Hematopoietic multipotent progenitor cell treated with erythropoietin and hydrocortisone succinate and interleukin-3 and kit ligand, for 4 days (in vitro differentiated cells): ENCODE results near the gene ZNF79.
"Not testable (repeated sequence)": the region's sequence is repeated elsewhere in the genome, so short reads cannot be mapped to it uniquely, and the experiment has no call there.

Experiments used
- DNase-seq: peaks from one replicate; pipeline ENCODE4 v3.0.0-alpha.2; 2015

ZNF79 gene

GRCh38 chr9:127458921-127459320, 34.7 kb downstream of the ZNF79 start:
- DNase-seq = no peak

DNA sequence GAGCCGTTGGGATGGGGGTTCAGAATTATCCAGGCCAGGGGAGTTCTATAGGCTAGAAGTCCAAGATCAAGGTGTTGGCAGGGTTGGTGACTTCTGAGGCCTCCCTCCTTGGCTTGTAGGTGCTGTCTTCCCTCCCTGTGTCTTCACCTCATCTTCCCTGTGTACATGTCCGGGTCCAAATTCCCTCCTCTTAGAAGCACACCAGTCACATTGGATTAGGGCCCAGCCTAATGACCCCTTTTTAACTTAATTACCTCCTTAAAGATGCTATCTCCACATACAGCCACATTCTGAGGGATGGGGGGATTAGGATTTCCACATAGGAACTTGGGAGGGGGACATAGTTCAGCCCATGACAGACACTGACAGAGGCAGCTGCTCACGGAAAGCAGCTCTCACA, 39.2 kb downstream of the ZNF79 start:
- DNase-seq = no peak

DNA sequence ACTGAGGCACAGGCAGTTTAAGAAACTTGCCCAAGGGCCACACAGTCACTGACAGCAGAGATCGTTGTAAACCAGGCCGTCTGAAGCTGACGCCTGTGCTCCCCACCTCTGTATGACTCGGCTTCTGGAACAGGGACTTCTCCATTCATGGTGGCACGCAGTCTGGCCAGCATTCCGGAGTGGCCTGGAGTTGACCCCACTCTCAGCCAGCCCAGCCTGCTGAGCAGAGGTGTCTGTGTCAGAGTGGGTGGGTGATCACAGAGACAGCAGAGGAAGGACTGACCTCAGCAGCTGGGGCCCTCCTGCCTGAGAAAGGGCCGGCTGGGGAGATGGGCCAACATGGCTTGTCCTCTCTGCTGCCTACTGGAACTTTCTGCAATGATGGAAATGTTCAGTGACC, 39.7 kb downstream of the ZNF79 start:
- no peak for DNase-seq

DNA sequence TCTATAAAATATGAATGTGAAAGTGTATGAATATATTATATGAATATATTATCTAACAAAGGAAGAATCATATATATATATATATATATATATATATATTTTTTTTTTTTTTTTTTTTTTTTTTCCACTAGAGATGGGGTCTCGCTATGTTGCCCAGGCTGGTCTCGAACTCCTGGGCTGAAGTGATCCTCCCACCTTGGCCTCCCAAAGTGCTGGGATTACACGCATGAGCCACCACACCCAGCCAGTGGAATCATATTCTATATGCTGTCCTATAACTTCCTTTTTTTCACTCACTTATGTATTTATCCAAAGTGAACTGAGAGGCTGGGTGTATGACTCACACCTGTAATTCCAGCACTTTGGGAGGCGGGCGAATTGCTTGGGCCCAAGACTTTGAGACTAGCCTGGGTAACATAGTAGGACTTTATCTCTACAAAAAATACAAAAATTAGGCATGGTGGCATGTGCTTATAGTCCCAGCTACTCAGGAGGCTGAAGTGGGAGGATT, 42.3 kb downstream of the ZNF79 start:
- not testable (repeated sequence) for DNase-seq

GRCh38 chr9:127467621-127468020, 43.4 kb downstream of the ZNF79 start:
- DNase-seq = no peak

DNA sequence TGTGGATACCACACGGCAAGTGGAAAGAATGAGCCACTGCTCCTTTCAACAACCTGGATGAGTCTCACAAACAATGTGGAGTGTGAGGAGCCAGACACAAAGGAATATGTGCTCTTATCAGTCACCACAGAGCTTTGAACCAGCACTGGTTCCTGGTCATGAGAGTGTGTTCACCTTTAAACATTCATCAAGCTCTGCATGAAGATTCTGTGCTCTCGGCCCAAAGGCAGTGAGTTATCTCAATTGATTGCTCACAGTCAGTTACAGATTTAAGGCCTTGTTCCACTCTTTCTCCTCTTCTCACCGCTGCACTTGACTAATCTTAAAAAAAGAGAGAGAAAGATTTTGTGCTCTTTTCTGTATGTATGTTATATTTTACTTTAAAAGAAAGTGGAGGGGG, 46.5 kb downstream of the ZNF79 start:
- DNase-seq = no peak

- no peak for DNase-seq
Observed at GRCh38 chr9:127473501-127473900, 49.3 kb downstream of the ZNF79 start.

GRCh38 chr9:127473932-127474331, 49.8 kb downstream of the ZNF79 start:
- DNase-seq = no peak

DNA sequence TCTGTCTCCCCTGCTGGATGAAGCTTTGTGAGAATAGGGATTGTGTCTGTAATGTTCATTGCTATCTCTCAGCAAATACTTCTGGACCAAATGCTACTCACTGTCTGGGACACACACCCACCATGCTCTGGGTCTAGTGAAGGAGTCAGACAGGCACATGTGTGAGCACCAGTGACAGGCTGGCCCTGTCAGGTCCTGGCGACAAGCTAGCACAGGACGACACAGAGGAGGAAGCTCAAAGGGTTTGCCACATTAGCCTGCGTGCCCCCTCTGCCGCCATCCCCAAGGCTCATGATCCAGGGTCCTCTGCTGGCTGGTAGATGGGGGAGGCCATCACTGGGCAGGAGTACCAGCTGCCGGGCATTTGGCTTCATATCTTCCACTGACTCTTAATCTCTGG, 50.4 kb downstream of the ZNF79 start:
- DNase-seq = no peak

DNA sequence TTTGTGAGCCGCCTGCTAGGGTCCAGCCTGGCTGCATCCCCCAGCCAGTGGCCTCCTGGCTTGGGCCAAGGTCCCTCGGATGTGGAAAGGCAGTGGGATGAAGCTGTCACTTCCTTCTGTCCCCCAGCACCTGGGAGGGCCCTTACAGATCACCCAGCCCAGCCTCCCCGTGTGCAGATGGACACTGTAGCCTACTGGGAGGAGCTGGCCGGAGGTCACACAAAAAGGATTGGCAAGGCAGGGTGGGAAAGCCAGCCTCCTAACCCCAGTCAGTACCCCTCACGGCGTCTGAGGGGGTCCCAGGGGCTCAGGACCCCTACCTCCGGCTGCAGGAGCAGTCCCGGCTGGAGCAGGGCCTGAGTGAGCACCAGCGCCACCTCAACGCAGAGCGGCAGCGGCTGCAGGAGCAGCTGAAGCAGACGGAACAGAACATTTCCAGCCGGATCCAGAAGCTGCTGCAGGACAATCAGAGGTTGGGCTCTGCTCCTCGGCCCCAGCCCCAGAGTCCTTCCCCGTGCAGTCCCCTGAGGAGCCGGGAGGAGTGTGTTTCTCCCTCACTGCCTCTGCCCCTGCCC, 55.4 kb downstream of the ZNF79 start:
- DNase-seq = no peak

- no peak for DNase-seq
Observed at GRCh38 chr9:127482662-127483061, 58.5 kb downstream of the ZNF79 start.

DNA sequence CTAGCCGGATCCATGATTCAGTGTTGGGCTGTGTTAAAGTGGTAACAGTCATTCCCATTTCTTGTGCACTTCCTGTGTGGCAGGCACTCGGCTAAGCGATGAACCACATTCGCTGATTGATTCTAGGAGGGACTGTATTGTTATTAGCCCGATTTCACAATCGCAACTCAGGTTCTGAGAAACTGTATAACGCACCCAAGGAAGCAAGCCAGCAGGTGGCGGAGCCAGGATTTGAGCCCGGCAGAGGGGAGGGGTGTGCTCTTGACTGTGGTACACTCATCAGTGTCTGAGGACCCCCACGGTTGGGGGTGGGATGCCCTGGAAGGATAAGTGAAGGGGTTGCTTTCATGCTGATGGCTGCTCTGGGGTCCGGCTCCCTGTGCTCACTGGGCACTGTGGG, 61.8 kb downstream of the ZNF79 start:
- no peak for DNase-seq

DNA sequence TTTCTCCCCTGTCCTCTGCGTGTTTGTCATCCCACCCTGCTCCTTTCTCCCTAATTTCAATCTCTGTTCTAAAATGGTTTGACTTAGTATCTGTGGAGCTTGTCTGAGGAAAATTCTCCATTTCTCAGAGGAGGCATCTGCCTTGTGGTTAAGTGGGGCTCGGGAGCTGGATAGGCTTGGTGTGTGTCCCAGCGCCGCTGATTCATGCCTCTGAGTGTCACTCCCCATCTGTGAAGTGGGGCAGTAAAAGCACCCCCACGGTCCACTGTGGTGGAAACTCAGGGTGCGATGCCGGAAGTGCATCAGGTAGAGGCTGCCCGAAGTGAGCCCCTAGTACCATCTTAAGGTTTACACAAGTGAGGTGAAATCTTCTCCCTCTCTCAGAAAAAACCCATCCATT, 64.8 kb downstream of the ZNF79 start:
- DNase-seq = no peak

DNA sequence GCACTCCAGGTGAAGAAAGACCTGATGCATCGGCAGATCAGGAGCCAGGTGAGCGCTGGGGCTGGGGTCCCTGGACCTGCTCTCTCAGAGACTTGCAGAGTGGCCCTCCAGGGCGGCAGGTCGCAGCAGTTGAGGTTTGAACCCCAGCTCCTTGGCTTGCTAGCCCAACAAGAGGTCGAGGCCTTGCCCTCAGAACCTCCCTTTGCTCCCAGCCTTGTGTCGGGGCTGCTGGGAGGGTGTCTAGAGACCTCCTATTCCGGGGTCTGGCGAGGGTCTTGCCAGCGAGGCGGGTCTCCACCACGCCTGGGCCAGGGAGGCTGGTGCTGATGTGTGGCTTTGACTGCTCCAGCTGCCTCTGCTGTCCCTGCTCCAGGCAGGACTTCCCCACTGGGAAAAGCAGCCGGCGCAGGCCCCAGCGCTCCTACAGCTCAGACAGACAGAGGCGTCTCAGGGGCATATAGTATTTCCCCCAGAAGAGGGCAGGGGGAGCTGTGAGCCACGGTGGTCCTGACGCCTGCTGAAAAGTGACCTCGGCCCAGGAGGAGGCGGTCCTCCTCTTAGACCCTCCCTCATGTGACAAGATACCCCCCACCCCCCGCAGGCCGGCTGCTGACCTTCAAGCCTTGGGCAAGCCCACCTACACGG, 65.4 kb downstream of the ZNF79 start:
- no peak for DNase-seq

DNA sequence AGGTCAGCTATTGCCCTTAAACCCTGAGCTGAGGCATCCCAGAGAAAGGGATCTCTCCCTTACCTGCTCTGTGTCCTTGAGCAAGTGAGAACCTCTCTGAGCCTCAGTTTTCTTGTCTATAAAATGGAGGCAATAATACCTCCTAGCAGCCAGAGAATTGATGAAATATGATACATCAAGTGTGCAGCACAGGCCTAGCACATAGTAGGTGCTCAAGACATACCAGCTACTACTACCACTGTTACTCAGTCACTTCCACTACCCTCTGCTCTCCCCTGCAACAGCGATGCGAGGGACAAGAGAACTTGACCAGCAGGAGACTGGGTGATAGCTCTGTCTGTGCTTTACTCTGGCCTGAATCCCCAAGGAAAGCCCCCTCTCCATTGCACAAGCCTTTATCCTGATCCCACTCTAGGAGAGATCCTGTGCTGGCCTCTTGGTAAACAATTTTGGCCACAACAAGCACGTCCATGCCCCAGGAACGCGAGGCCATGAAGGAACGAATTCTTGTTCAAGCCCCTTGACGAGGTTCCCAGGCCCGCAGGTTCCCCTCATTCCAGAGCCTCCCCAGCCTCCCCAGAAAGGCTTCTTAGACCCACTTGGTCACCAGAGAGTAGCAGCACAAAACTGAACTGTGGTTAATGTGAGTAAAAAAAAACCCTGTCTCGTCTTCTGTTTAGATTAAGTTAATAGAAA, 66.5 kb downstream of the ZNF79 start:
- no peak for DNase-seq

DNA sequence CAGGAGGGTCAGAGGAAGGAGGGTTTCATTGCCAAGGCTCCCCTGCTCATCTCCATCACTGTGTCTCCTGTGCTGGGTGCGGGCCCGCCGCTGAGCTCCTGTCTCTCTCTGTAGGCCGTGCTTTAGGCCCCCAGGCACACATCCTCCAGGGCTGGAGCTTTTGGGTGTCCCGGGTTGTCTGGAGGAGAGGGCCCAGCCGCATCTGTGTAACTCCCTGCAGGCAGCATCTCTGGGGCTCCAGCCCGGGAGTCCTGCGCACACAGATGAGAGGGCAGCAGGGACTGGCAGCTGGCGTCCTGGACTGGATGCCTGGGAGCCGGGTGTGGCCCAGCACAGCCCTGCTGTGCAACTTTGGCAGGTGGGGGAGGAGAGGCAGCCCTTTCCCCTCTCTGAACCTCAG, 67.3 kb downstream of the ZNF79 start:
- no peak for DNase-seq

DNA sequence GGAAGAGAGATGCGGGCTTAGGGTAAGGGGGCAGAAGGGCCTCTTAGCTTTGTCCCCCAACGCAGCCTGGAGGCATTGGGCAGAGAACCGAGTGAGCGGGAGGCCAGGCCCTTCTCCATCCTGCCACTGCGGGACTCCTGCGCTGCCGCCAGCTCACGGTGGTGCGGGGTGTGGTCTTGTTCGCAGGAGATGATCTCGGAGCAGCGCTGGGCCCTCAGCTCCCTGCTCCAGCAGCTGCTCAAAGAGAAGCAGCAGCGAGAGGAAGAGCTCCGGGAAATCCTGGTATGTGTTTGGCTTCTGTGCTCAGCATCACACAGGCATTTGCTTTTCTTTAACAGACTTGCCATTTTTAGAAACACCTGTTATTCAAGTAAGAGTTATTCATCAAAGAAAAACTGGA, 68.4 kb downstream of the ZNF79 start:
- no peak for DNase-seq

- DNase-seq = no peak
Observed at GRCh38 chr9:127493592-127494303, 69.6 kb downstream of the ZNF79 start.

DNA sequence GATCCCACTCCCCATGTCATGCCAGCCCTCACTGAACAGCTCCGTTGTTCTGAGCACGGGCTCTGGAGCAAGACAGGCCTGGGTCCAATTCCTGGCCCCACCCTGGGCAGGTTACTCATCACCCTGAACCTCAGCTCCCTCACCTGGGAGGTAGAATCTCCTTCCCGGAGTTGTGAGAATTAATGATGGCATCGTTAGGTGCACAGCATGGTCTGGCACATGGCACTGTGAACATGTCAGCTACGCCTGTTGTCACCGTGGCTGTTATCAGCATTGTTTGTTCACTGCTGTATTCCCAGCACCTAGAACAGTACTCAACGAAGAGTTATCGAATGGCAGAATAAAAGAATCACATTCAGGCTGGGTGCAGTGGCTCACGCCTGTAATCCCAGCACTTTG, 70.1 kb downstream of the ZNF79 start:
- DNase-seq = no peak
